IMR-90 (cell line): Measurements from ENCODE around the gene TMEM33. TPM values are rescaled to one million over a fixed set of nuclear protein-coding genes. Genes with fewer than 3 reads are reported as not detected.

ENCODE experiments used
- ATAC-seq: fragments of 200-7000 bp; cut with Tn5 transposase; 2 replicates; pipeline ENCODE4 v1.9.1; 2020; ENCODE audit warnings: low read depth, mild to moderate bottlenecking, moderate library complexity
- BruUV-seq: library from RNA; stranded (reverse); fragments of 400-500 nt; replicated peaks from 2 replicates; lab custom pipeline; 2021; lab: Mats Ljungman, UMichigan
- CTCF ChIA-PET: fragments of 300-600 bp; formaldehyde crosslinking; extraction: SDS; loops from one replicate; lab custom pipeline; 2021; ENCODE audit warnings: antibody characterized with exemption; lab: Yijun Ruan, JAX
- POLR2A ChIA-PET: fragments of 300-600 bp; sonication (Branson Sonifier 250); formaldehyde crosslinking; loops from one replicate; lab custom pipeline; 2022; ENCODE audit warnings: antibody characterized with exemption; ENCODE audit not compliant: unreplicated experiment; lab: Charles Lee
- DNase-seq: peaks from one replicate; pipeline ENCODE4 v3.0.0; 2013
- H2AFZ ChIP-seq: replicated peaks from 2 replicates; pipeline ENCODE3; 2013; ENCODE audit warnings: low read length, mild to moderate bottlenecking; ENCODE audit not compliant: poor library complexity
- H2AK5ac ChIP-seq: 2 replicates; pipeline ENCODE4 v1.6.1; 2013; ENCODE audit warnings: low read depth, low read length, inconsistent platforms
- H2AK9ac ChIP-seq: replicated peaks from 2 replicates; pipeline ENCODE3; 2013; ENCODE audit warnings: mild to moderate bottlenecking, low read depth, low read length, moderate library complexity; ENCODE audit not compliant: poor library complexity
- H2BK120ac ChIP-seq: 2 replicates; pipeline ENCODE4 v1.6.1; 2013; ENCODE audit warnings: low read depth, low read length, inconsistent platforms
- H2BK15ac ChIP-seq: 3 replicates; pipeline ENCODE4 v1.6.1; 2013; ENCODE audit warnings: low read depth, low read length, inconsistent platforms
- H2BK20ac ChIP-seq: 2 replicates; pipeline ENCODE4 v1.6.1; 2013; ENCODE audit warnings: low read depth, mild to moderate bottlenecking, inconsistent platforms, low read length, moderate library complexity
- H2BK5ac ChIP-seq: 2 replicates; pipeline ENCODE4 v1.6.1; 2013; ENCODE audit warnings: mild to moderate bottlenecking, low read depth, low read length, inconsistent platforms; ENCODE audit not compliant: poor library complexity, severe bottlenecking
- H3K14ac ChIP-seq: replicated peaks from 2 replicates; pipeline ENCODE4 v1.6.1; 2013; ENCODE audit warnings: low read depth, low read length, inconsistent platforms
- H3K18ac ChIP-seq: 2 replicates; pipeline ENCODE4 v1.6.1; 2013; ENCODE audit warnings: low read depth, low read length, control low read depth
- H3K23ac ChIP-seq: 2 replicates; pipeline ENCODE4 v1.6.1; 2013; ENCODE audit warnings: low read depth, low read length, inconsistent platforms
- H3K27ac ChIP-seq: 2 replicates; pipeline ENCODE4 v1.5.1; 2013; ENCODE audit warnings: mild to moderate bottlenecking, control low read depth, low read length; ENCODE audit not compliant: insufficient read depth
- H3K27me3 ChIP-seq: 2 replicates; pipeline ENCODE4 v1.6.1; 2013; ENCODE audit warnings: low read length; ENCODE audit not compliant: control insufficient read depth, insufficient read depth
- H3K36me3 ChIP-seq: 2 replicates; pipeline ENCODE4 v1.6.1; 2013; ENCODE audit warnings: low read length, mixed read lengths; ENCODE audit not compliant: control insufficient read depth, insufficient read depth
- H3K4ac ChIP-seq: 2 replicates; pipeline ENCODE4 v1.6.1; 2013; ENCODE audit warnings: low read depth, low read length, inconsistent platforms
- H3K4me1 ChIP-seq: 2 replicates; pipeline ENCODE4 v1.6.1; 2013; ENCODE audit warnings: low read length, mixed read lengths; ENCODE audit not compliant: control insufficient read depth, insufficient read depth
- H3K4me2 ChIP-seq: 2 replicates; pipeline ENCODE4 v1.6.1; 2013; ENCODE audit warnings: low read depth, mild to moderate bottlenecking, control low read depth, low read length, moderate library complexity
- H3K4me3 ChIP-seq: 2 replicates; pipeline ENCODE4 v1.5.1; 2013; ENCODE audit warnings: low read depth, mild to moderate bottlenecking, control low read depth, low read length, moderate library complexity; ENCODE audit not compliant: insufficient read depth
- H3K56ac ChIP-seq: 2 replicates; pipeline ENCODE4 v1.6.1; 2013; ENCODE audit warnings: low read length, inconsistent platforms; ENCODE audit not compliant: insufficient read depth; ENCODE audit errors: extremely low read depth
- H3K79me1 ChIP-seq, 2 experiments: 2 replicates each; pipeline ENCODE4 v1.6.1; 2013; ENCODE audit warnings: low read length in 2 of 2, inconsistent platforms in 1 of 2, low read depth in 1 of 2
- H3K9ac ChIP-seq: 2 replicates; pipeline ENCODE4 v1.6.1; 2013; ENCODE audit warnings: low read depth, low read length, control low read depth
- H3K9me1 ChIP-seq: 2 replicates; pipeline ENCODE4 v1.6.1; 2013; ENCODE audit warnings: low read length, inconsistent platforms; ENCODE audit not compliant: insufficient read depth
- H3K9me3 ChIP-seq: 2 replicates; pipeline ENCODE4 v1.6.1; 2013; ENCODE audit warnings: low read length; ENCODE audit not compliant: control insufficient read depth, insufficient read depth
- H4K20me1 ChIP-seq: 2 replicates; pipeline ENCODE4 v1.6.1; 2013; ENCODE audit warnings: low read length, inconsistent platforms; ENCODE audit not compliant: insufficient read depth
- H4K5ac ChIP-seq: 2 replicates; pipeline ENCODE4 v1.6.1; 2013; ENCODE audit warnings: mild to moderate bottlenecking, low read depth, low read length, control low read depth
- H4K8ac ChIP-seq, 2 experiments: 2 replicates each; pipeline ENCODE4 v1.6.1; 2013; ENCODE audit warnings: low read depth in 2 of 2, low read length in 2 of 2, control low read depth in 1 of 2, inconsistent platforms in 1 of 2
- H4K91ac ChIP-seq: 2 replicates; pipeline ENCODE4 v1.6.1; 2013; ENCODE audit warnings: low read depth, low read length, inconsistent platforms; ENCODE audit not compliant: insufficient read depth
- CEBPB ChIP-seq: IDR thresholded peaks from 2 replicates; pipeline ENCODE4 v1.6.1; 2012; ENCODE audit warnings: low read depth, low read length, improper control_type of control experiment
- CTCF ChIP-seq: conservative IDR thresholded peaks from 2 replicates; pipeline ENCODE4 v1.5.1; 2012; ENCODE audit warnings: mild to moderate bottlenecking, low read depth, low read length, improper control_type of control experiment
- MAZ ChIP-seq: IDR thresholded peaks from 2 replicates; pipeline ENCODE4 v1.6.1; 2012; ENCODE audit warnings: low read depth, mild to moderate bottlenecking, low read length, improper control_type of control experiment, moderate library complexity, borderline replicate concordance
- MXI1 ChIP-seq: IDR thresholded peaks from 2 replicates; pipeline ENCODE4 v1.6.1; 2012; ENCODE audit warnings: low read depth, mild to moderate bottlenecking, low read length, moderate library complexity, borderline replicate concordance
- NFE2L2 ChIP-seq: fragments of 150-350 bp; IDR thresholded peaks from 2 replicates; pipeline ENCODE4 v1.6.1; 2016; ENCODE audit warnings: low read depth, mild to moderate bottlenecking, low read length
- USF2 ChIP-seq: fragments of 150-350 bp; IDR thresholded peaks from 2 replicates; pipeline ENCODE4 v1.6.1; 2017; ENCODE audit warnings: mild to moderate bottlenecking, antibody characterized with exemption, low read length, low read depth
- dilution Hi-C: fragments of 300-500 bp; cut with HindIII; formaldehyde crosslinking; loops from one replicate; pipeline ENCODE4 v1.14.3; 2018; ENCODE audit warnings: low sequenced_read_pairs; ENCODE audit not compliant: unreplicated experiment
- in situ Hi-C: fragments of 300-500 bp; cut with MboI; formaldehyde crosslinking; loops from 3 replicates; pipeline ENCODE4 v1.14.3; 2019; ENCODE audit warnings: low sequenced_read_pairs, inconsistent platforms, mixed read lengths
- intact Hi-C: fragments of 100-400 bp; cut with micrococcal nuclease; formaldehyde crosslinking; loops from 2 replicates; pipeline ENCODE4 v1.10.0; 2022
- polyA plus RNA-seq, 3 experiments: library from polyadenylated mRNA; depleted of rRNA; stranded (reverse); fragments of >200 nt; gene quantifications; 2 replicates each; pipeline ENCODE4 v1.2.3, GENCODE V29; 2012; ENCODE audit warnings: low replicate concordance in 1 of 3
- total RNA-seq: library from RNA; depleted of rRNA; stranded (reverse); fragments of >200 nt; gene quantifications from 2 replicates; pipeline ENCODE4 v1.2.3, GENCODE V29; 2012

TMEM33 gene
- total and polyA plus RNA-seq, 2 of the 4 experiments (the other 2 are of a cell fraction), result 23.6 to 45.5 TPM

GRCh38 chr4:41969671-41970070 is 34.4 kb downstream of the TMEM33 start:
- Histone ChIP-seq H3K4me2 (no peak overlapping the region), H3K79me1 (no peaks in the 10 kb centered on the region), H3K4me3 (no peak overlapping the region), H2AK5ac (no peak overlapping the region), H3K4ac (no peak overlapping the region), H4K5ac (no peak overlapping the region), H3K14ac (no peak overlapping the region), H3K27ac (no peak overlapping the region), H4K20me1 (no peaks in the 10 kb centered on the region), H3K18ac (no peak overlapping the region), H3K36me3 (no peaks in the 10 kb centered on the region), H4K91ac (no peak overlapping the region), H3K9ac (no peak overlapping the region), H3K27me3 (no peaks in the 10 kb centered on the region), H4K8ac (no peak overlapping the region), H3K9me3 (no peaks in the 10 kb centered on the region), H2BK15ac (no peak overlapping the region), H2AFZ (no peak overlapping the region), H3K56ac (no peak overlapping the region), H3K4me1 (no peaks in the 10 kb centered on the region), H2AK9ac (no peak overlapping the region), H3K9me1 (no peaks in the 10 kb centered on the region), H3K23ac (no peak overlapping the region), H2BK120ac (no peak overlapping the region), H2BK5ac (no peak overlapping the region), H2BK20ac (no peak overlapping the region)
- ChIA-PET POLR2A (no interaction called here), CTCF (no interaction called here)
- no peak for TF ChIP-seq CEBPB
- no peak for TF ChIP-seq USF2
- no peak for TF ChIP-seq NFE2L2
- TF ChIP-seq CTCF, result no peak
- TF ChIP-seq MXI1, result no peak
- TF ChIP-seq MAZ, result no peak
- no peak for ATAC-seq
- in situ Hi-C loops (no loop called here), dilution Hi-C loops (no loop called here), intact Hi-C loops (no loop called here)
- BruUV-seq, result no TSS peak
- no peak for DNase-seq
